ENCODE results near the gene ELK3. TPM values are rescaled to one million over a fixed set of nuclear protein-coding genes. Genes with fewer than 3 reads are reported as not detected.

ELK3 gene
- total and polyA plus RNA-seq, 2 of the 13 experiments (the other 11 are each of a cell fraction or from before 2014, with no cell fraction given), result 2.9 to 3.2 TPM

- no TSS peak for BruUV-seq (replicated peaks)
- H3K9ac ChIP-seq (ENCODE audit: insufficient read depth, low read depth, low read length), result no peak overlapping the region
- no peak overlapping the region for H3K27ac ChIP-seq (ENCODE audit: extremely low read length, insufficient read depth, low read length)
- in situ Hi-C loops (cut with HindIII; ENCODE audit: extremely low pct_ligation_motif_present, low pct_unique_long_range_greater_than_20kb), result no loop called here
- ATAC-seq (no peak), FAIRE-seq (no peak), DNase-seq (ENCODE audit: low spot score) (no peak)
- ChIA-PET POLR2A (no interaction called here), CTCF (ENCODE audit: low intra/inter-chr PET ratio, low total read pairs) (no interaction called here)
- H3K36me3 ChIP-seq (replicated peaks in 1 of 2; ENCODE audit: control insufficient read depth in 1 of 2, insufficient read depth in 2 of 2, low read length in 2 of 2), result no peaks in the 10 kb centered on the region
- no peak overlapping the region for H3K4me2 ChIP-seq (ENCODE audit: low read depth, low read length)
- TF ChIP-seq ZBTB38 (CRISPR knock-in tag; IDR thresholded peaks at IDR 0.05) (no peak), ZBTB3 (CRISPR knock-in tag; IDR thresholded peaks at IDR 0.05; ENCODE audit: borderline replicate concordance, low read depth) (no peak), ZFP62 (CRISPR knock-in tag; IDR thresholded peaks at IDR 0.05) (no peak), ATF2 (CRISPR knock-in tag; IDR thresholded peaks at IDR 0.05) (no peak), PCBP2 (optimal IDR thresholded peaks at IDR 0.05; ENCODE audit: low read depth, low read length, poor library complexity, severe bottlenecking) (no peak), ZNF530 (CRISPR knock-in tag; IDR thresholded peaks at IDR 0.05; ENCODE audit: low read depth) (no peak), ISX (CRISPR knock-in tag; conservative IDR thresholded peaks at IDR 0.05) (no peak), ZNF597 (CRISPR knock-in tag; IDR thresholded peaks at IDR 0.05) (no peak)
- H2AFZ ChIP-seq (ENCODE audit: low read length), result no peak overlapping the region
- no peaks in the 10 kb centered on the region for H3K4me1 ChIP-seq (ENCODE audit: insufficient read depth, low read length)
- H3K79me2 ChIP-seq (ENCODE audit: insufficient read depth, low read length), result no peaks in the 10 kb centered on the region
- no peaks in the 10 kb centered on the region for H4K20me1 ChIP-seq (ENCODE audit: insufficient read depth, low read length)
- 10% methylated on average over 1 of the region's 1 CpG for WGBS (ENCODE audit: low lambda C conversion rate)
- no peaks in the 10 kb centered on the region for H3K9me3 ChIP-seq (ENCODE audit: low read length)
- intact Hi-C loops (cut with micrococcal nuclease; ENCODE audit: unreplicated experiment), result no loop called here
- peaks cover 0 to 32% of the 10 kb centered on the region in 2 experiments; a peak in 1 of 5 replicates for H3K27me3 ChIP-seq (ENCODE audit: control insufficient read depth in 1 of 2, insufficient read depth in 2 of 2, low read length in 2 of 2)
- no peak overlapping the region for H3K4me3 ChIP-seq (replicated peaks in 1 of 3; ENCODE audit: insufficient read depth in 1 of 3, low read depth in 2 of 3, low read length in 3 of 3)
These were observed 26.7 kb upstream of the ELK3 start for GRCh38 chr12:96167492-96167891.

Measured in HepG2 (cell line).